HepG2 (cell line): ENCODE data around the gene LUC7L2. TPM values are rescaled to one million over a fixed set of nuclear protein-coding genes. Genes with fewer than 3 reads are reported as not detected.

Source experiments
- CHCHD3 ChIP-seq: sonication (generic); formaldehyde crosslinking; IDR thresholded peaks from 2 replicates; pipeline ENCODE4 v1.8.0; 2022; ENCODE audit warnings: mild to moderate bottlenecking, missing genetic modification reagents, moderate library complexity
- DMTF1 ChIP-seq: sonication (generic); formaldehyde crosslinking; IDR thresholded peaks from 2 replicates; pipeline ENCODE4 v1.4.0; 2020; ENCODE audit warnings: mild to moderate bottlenecking, missing genetic modification reagents
- E2F5 ChIP-seq: sonication (generic); formaldehyde crosslinking; conservative IDR thresholded peaks from 2 replicates; pipeline ENCODE4 v1.4.0; 2020; ENCODE audit warnings: missing genetic modification reagents
- ELF3 ChIP-seq: IDR thresholded peaks from 2 replicates; pipeline ENCODE4 v1.6.1; 2016; ENCODE audit warnings: missing genetic modification reagents, missing compliant biosample characterization
- GATA4 ChIP-seq: sonication (generic); IDR thresholded peaks from 2 replicates; pipeline ENCODE4 v1.6.1; 2016; ENCODE audit warnings: antibody characterized with exemption, low read depth, borderline replicate concordance
- KLF9 ChIP-seq: IDR thresholded peaks from 2 replicates; pipeline ENCODE4 v1.6.1; 2016; ENCODE audit warnings: low read depth
- MNT ChIP-seq: fragments of 450-650 bp; IDR thresholded peaks from 2 replicates; pipeline ENCODE4 v1.6.1; 2016
- RFXANK ChIP-seq: IDR thresholded peaks from 2 replicates; pipeline ENCODE4 v1.6.1; 2016
- SIX4 ChIP-seq: sonication (generic); formaldehyde crosslinking; IDR thresholded peaks from 2 replicates; pipeline ENCODE4 v1.4.0; 2020; ENCODE audit warnings: missing genetic modification reagents
- SNAPC5 ChIP-seq: sonication (generic); formaldehyde crosslinking; IDR thresholded peaks from 2 replicates; pipeline ENCODE4 v1.8.1; 2023; ENCODE audit warnings: mild to moderate bottlenecking, missing genetic modification reagents, borderline replicate concordance
- SP2 ChIP-seq: sonication (generic); formaldehyde crosslinking; IDR thresholded peaks from 2 replicates; pipeline ENCODE4 v1.5.1; 2020; ENCODE audit warnings: mild to moderate bottlenecking, missing genetic modification reagents
- TFE3 ChIP-seq: IDR thresholded peaks from 2 replicates; pipeline ENCODE4 v1.6.1; 2016
- ZNF121 ChIP-seq: sonication (generic); formaldehyde crosslinking; IDR thresholded peaks from 2 replicates; pipeline ENCODE4 v1.5.0; 2020; ENCODE audit warnings: mild to moderate bottlenecking, missing genetic modification reagents
- ZNF143 ChIP-seq: sonication (generic); formaldehyde crosslinking; IDR thresholded peaks from 2 replicates; pipeline ENCODE4 v1.4.0; 2020; ENCODE audit warnings: missing genetic modification reagents
- ZNF234 ChIP-seq: sonication (generic); formaldehyde crosslinking; conservative IDR thresholded peaks from 2 replicates; pipeline ENCODE4 v1.5.1; 2020; ENCODE audit warnings: mild to moderate bottlenecking, missing genetic modification reagents
- ZNF274 ChIP-seq: sonication (generic); formaldehyde crosslinking; IDR thresholded peaks from 2 replicates; pipeline ENCODE4 v1.5.1; 2020; ENCODE audit warnings: mild to moderate bottlenecking, missing genetic modification reagents
- ZNF430 ChIP-seq: sonication (generic); formaldehyde crosslinking; IDR thresholded peaks from 2 replicates; pipeline ENCODE4 v1.9.0; 2021; ENCODE audit warnings: mild to moderate bottlenecking, missing genetic modification reagents
- ZNF44 ChIP-seq: sonication (generic); formaldehyde crosslinking; IDR thresholded peaks from 2 replicates; pipeline ENCODE4 v1.5.1; 2020; ENCODE audit warnings: mild to moderate bottlenecking, missing genetic modification reagents
- ZNF672 ChIP-seq: sonication (generic); formaldehyde crosslinking; IDR thresholded peaks from 2 replicates; pipeline ENCODE4 v1.8.1; 2022; ENCODE audit warnings: missing genetic modification reagents
- polyA plus RNA-seq, 8 experiments: library from polyadenylated mRNA; depleted of rRNA in 3 of 8; stranded (reverse) in 7 of 8; unstranded in 1 of 8; fragments of >200 nt; fragmentation: Illumina TruSeq in 4 of 8; extraction: Trizol in 4 of 8; gene quantifications; 2 replicates each; pipeline versions ENCODE4 v1.2.1 to v1.2.3, GENCODE V29; 2011 to 2016; ENCODE audit warnings: low read depth in 4 of 8, missing spikeins in 1 of 8, mixed read lengths in 1 of 8; ENCODE audit not compliant: insufficient read depth in 1 of 8
- total RNA-seq, 5 experiments: library from RNA; depleted of rRNA; stranded (reverse); fragments of >200 nt; fragmentation: Illumina TruSeq; extraction: Trizol; gene quantifications; 2 replicates each; pipeline ENCODE4 v1.2.3, GENCODE V29; 2016; ENCODE audit warnings: low read depth in 1 of 5

LUC7L2 gene
- total and polyA plus RNA-seq, 2 of the 13 experiments (the other 11 are each of a cell fraction or from before 2014, with no cell fraction given), result 17.9 to 50.7 TPM

GRCh38 chr7:139359366-139360209 lies at the start of gene LUC7L2 (continued):
- TF ChIP-seq SIX4 (CRISPR knock-in tag) (peak; percentile 59; the same call in 1 of the 2 replicates), CHCHD3 (peak; percentile 34; the same call in 1 of the 2 replicates), GATA4 (peak; percentile 71; the same call in 1 of the 2 replicates), KLF9 (peak; percentile 35; the same call in 1 of the 2 replicates), ZNF274 (peak; percentile 64; the same call in 1 of the 2 replicates), ZNF121 (peak; percentile 46; the same call in 1 of the 2 replicates), SNAPC5 (no peak), ZNF44 (CRISPR knock-in tag) (peak; percentile 22), ELF3 (CRISPR knock-in tag) (peak; percentile 43; the same call in 1 of the 2 replicates), E2F5 (CRISPR knock-in tag) (peak; percentile 63; the same call in 1 of the 2 replicates), ZNF234 (0 out of 2 replicates have a peak, but pooled peaks have one; percentile 23), DMTF1 (CRISPR knock-in tag) (no peak), RFXANK (CRISPR knock-in tag) (no peak; the same call in 1 of the 2 replicates), ZNF430 (CRISPR knock-in tag) (peak; percentile 88), SP2 (peak; percentile 80), TFE3 (CRISPR knock-in tag) (peak; percentile 72; the same call in 1 of the 2 replicates), ZNF143 (CRISPR knock-in tag) (peak; percentile 50; the same call in 1 of the 2 replicates), MNT (peak; percentile 68; the same call in 1 of the 2 replicates), ZNF672 (CRISPR knock-in tag) (peak; percentile 88; the same call in 1 of the 2 replicates)
